VCaP (cell line): ENCODE results near the gene ACMSD.

Experiments
- H3K27ac ChIP-seq: fragments of 450-650 bp; 2 replicates; pipeline ENCODE4 v1.5.1; 2017
- TF ChIP-seq, protein P1 (sequence below): fragments of 450-650 bp; conservative IDR thresholded peaks from 2 replicates; pipeline ENCODE4 v1.5.1; 2017; ENCODE audit warnings: mild to moderate bottlenecking, moderate library complexity

Gene ACMSD

DNA sequence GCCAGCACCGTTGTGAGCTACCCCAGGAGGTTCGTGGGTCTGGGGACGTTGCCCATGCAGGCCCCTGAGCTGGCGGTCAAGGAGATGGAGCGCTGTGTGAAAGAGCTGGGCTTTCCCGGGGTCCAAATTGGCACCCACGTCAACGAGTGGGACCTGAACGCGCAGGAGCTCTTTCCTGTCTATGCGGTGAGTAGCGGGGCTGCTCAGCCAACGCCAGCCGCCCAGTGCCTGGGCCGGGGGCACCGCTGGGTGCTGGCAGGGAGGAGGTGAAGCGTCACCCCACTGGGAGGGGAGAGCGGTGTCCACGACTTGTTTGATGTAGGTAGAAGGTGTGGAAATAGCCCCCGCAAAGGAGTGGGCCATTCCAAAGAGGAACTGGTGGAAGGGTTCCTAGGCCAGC lies 25.0 kb downstream of the ACMSD start:
- TF ChIP-seq, protein P1, sequence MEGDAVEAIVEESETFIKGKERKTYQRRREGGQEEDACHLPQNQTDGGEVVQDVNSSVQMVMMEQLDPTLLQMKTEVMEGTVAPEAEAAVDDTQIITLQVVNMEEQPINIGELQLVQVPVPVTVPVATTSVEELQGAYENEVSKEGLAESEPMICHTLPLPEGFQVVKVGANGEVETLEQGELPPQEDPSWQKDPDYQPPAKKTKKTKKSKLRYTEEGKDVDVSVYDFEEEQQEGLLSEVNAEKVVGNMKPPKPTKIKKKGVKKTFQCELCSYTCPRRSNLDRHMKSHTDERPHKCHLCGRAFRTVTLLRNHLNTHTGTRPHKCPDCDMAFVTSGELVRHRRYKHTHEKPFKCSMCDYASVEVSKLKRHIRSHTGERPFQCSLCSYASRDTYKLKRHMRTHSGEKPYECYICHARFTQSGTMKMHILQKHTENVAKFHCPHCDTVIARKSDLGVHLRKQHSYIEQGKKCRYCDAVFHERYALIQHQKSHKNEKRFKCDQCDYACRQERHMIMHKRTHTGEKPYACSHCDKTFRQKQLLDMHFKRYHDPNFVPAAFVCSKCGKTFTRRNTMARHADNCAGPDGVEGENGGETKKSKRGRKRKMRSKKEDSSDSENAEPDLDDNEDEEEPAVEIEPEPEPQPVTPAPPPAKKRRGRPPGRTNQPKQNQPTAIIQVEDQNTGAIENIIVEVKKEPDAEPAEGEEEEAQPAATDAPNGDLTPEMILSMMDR, result no peak
- H3K27ac ChIP-seq, result no peak overlapping the region

DNA sequence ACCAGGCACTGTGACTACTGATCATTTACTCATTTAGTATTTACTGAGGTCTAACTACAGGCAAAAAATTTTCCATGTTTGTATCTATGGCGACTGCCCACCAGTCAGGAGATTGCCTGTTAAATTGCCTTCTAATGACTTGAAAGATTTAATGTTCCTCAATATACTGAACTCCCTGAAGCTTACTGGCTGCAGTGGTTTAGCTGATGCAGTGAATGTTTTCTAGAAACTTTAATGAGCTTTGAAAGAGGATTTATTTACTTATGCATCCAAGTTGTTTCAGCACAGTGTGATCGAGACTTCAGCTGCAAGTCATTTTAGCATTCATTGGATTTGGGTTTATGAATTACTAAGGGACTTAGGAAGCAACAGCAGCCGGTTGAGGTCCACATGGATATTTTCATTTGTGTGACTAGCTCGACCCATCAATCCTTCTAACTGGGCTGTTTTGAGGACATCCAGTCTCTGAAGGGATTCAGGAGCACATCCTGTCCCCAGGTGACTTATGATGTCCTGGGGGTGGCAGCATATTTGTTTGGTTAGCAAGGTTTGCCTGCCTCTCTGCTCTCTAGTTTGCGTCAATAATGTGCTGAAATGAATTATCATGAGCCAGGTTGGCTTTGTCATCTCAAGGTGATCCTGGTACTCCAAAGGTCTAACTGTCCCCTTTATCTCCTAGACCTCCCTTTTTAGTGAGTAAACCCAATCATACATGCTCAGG lies 26.8 kb downstream of the ACMSD start:
- TF ChIP-seq, protein P1, result no peak
- no peak overlapping the region for H3K27ac ChIP-seq

DNA sequence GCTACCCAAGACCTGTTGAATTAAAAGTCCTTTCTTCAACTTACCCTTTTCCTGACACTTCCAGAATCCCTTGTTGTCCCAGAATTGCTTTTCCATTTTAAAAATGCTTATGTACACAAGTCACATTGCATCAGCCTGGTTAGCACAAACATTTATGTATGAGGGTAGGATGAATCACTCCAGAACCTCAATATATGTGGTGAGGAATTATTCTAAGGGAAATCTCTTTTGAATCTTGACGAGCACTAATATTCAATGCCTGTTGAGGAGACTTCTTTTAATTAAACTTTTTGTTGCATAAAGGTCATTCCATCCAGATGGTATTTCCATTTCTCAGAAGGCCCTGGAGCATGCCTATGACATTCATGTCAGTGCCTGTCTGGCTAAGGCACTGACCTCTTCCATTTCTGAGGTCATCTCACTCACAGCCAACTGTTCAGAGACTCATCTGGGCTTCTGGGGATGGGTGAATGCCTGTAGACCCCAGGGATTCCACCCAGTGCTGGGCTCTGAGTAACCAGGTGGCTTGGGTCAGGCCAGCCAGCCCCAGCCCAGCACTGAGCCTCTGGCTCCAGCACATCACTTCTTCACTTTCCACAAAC lies 28.2 kb downstream of the ACMSD start:
- H3K27ac ChIP-seq, result no peak overlapping the region
- TF ChIP-seq, protein P1, result no peak

DNA sequence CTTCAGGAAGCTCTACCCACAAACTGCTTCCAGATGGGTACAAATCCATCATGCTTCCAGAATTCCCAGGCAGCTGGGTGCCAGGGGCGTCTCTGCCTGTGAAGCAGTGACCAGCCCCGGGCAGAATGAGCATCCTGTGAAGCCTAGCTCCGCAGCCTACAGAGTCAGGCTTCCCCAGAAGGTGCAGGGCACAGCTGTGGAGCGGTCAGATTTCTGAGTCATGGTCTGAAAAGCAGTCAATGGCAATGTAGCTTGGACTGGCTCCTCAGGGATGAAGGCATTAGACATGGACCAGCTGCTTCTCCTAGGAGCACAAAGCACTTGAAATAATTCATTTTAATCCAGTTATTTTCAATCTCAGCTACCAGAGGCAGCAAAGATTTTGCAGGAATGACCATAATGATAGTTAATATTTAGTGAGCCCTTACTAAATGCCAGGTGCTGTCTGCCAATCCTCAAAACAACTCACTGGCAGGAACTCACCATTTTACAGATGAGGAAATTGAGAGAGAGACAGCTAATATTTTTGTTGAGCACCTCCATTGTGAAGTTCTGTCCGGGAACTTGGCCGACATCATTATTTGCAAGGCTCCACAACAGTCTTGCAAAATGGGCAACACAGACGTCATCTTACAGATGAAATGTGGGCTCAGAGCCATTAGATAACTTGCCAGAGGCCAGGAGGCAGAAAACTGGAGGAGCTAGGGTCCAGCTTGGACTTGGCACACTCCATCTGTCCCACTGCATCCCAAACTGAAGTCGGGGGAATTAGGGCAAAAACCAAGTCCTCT lies 31.7 kb downstream of the ACMSD start:
- TF ChIP-seq, protein P1, result no peak
- H3K27ac ChIP-seq, result no peak overlapping the region

DNA sequence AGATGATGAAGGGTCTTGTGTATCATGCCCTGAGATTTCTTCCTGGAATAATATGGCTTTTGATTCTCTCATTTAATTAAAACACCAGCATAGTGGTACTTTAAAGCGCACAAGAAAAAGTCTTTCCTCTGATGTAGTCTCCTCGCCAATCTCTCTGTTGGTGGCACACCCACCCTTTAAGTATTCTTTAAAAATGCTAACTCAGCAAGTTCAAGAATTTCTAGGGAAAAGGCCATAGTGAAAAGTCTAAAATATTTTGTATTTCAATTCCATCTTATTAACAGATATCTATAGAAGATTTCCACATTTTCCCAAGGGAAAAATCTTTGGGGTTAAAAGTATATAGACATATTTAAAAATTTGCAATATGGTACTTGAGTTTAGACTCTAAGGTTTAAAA lies 34.7 kb downstream of the ACMSD start:
- H3K27ac ChIP-seq, result no peak overlapping the region
- TF ChIP-seq, protein P1, result no peak

DNA sequence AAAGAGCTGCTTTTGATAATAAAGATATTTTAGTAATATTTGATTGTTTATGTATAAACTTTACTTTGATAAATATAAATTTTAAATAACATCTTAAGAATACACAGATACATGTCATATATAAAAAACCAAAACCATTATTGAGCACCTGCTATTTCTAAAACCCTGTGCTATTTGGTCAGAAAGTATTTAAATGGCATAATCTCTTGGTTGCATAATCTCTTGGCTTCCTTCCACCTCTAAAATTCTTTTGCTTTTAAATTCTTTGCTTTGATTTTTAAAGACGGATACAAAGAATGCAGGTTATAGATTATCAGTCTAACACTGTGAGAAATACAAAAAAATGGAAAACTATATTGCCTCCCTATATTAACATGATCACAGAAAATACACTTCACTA lies 36.9 kb downstream of the ACMSD start:
- TF ChIP-seq, protein P1, result no peak
- H3K27ac ChIP-seq, result no peak overlapping the region

DNA sequence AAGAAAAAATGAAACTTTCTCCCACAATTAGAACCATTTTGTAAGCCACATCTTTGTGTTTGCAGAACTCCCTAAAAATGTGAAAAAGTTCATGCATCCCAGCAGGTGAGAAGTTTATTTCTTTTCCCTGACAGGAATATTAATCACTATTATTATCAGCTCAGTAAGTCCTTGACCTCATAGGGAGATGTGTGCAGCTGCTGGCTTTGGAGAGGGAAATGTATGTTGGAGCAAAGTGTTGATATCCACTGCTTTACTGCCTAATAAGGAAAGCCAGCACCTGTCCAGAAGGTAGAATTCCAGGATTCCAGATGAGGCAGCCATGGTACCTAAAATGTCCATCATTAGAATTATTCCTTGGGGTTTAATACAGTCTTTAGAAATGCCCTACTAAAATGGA lies 44.4 kb downstream of the ACMSD start:
- H3K27ac ChIP-seq, result no peak overlapping the region
- TF ChIP-seq, protein P1, result no peak
